Islet precursor cell (in vitro differentiated cells): ENCODE data around the gene PTBP1.
A peak's percentile ranks its signal among the peaks of the same experiment; 100 is the strongest.

Experiments
- DNase-seq: peaks from one replicate; pipeline ENCODE4 v3.0.0-alpha.2; 2018

PTBP1 gene

GRCh38 chr19:798415-799075 lies 1.3 kb downstream of the PTBP1 start:
- no peak for DNase-seq

DNA sequence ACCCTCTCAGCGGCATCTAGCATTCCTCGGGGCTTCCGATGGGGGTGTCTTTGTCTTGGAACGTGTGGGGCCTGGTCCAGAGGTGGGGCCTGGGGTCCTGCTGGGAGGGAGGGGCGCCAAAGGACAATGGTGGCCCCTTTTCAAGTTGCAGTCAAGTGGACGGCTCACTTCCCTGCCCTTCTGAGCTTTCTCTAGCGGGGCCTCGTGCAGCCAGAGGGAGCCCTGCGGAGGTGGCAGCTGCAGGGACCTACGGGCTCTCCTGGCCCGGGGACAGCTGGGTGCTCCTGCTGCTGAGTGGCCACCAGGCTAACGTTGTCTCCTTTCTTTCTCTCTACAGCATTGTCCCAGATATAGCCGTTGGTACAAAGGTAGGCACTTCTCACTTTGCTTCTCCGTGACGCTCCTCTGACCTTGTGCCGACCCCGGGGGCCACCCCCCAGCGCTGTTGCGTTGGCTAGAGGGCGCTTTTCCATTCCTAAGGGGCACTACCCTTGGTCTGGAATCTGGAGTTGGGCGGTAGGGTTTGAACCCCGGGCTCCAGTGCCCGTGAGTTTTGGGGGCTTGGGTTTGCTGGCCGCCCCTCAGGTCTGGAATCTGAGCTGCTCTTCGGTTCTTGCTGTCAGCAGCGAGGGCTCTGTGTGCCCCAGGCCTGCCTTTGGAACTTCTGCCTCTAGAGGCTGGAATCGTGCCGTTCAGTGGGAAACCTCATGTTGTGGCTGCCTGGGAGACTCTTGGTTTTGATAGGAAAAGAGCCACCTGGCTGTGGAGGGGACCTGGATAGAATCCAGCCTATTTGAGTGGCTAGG lies 2.0 kb downstream of the PTBP1 start:
- no peak for DNase-seq

DNA sequence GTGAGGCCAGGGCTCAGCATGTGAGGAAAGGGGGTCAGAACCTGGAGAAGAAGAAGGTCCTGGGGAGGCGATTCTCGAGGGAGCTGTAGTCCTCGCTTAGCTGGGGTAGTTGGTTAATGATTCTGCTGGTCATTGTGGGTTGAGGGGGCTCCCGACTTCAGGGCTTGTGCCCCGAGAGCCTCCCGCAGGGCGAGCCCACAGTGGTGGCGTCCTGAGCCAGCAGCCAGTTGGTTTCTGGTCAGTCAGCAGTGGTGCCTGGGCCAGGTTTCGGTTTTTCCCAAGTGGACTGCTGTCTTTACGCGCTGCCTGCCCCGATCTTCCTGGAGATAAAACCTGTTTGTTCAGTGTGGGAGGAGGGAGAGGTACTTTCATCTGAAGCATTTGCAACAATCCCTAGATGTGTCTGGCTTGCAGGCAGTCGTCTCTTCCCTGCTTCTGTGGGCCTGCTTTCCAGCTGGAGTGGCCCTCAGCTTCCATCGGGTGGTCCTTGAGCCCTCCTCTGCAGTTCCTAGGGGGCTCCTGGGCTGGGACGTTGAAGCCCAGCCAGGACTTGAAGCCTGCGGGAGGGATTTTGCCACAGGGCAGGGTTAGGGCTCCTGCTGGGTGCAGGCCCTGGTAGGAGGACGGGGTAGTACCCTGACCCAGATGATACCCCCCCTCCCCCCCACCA lies 3.2 kb downstream of the PTBP1 start:
- DNase-seq: peak; percentile 82

- peak; percentile 49 for DNase-seq
These were observed 4.0 kb downstream of the PTBP1 start for GRCh38 chr19:801030-801860.

- DNase-seq: peak; percentile 54
These were observed 4.7 kb downstream of the PTBP1 start for GRCh38 chr19:801861-802497.

- no peak for DNase-seq
These were observed 5.3 kb downstream of the PTBP1 start for GRCh38 chr19:802498-803098.

DNA sequence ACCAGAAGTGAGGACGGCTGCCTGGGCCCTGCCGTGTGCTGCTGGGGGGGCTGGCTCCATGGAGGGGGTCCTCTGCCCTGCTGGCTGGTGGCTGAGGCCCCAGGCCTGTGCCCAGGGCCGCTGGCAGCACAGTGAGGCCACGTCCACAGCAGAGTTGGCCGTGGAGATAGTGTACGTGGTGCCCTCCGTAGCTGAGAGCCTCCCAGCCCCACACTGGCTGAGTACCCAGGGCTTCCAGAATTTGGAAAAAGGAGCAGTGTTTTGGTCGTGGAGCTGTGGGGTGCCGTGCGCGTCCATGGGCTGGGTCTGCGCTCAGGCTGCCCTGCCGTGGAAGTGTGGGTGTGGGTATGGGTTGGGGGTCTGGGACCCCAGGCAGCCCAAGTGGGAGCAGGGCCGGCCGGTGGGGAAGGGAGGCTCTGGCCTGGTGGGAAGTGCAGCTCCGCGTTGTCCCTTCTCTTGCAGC lies 5.9 kb downstream of the PTBP1 start:
- no peak for DNase-seq

DNA sequence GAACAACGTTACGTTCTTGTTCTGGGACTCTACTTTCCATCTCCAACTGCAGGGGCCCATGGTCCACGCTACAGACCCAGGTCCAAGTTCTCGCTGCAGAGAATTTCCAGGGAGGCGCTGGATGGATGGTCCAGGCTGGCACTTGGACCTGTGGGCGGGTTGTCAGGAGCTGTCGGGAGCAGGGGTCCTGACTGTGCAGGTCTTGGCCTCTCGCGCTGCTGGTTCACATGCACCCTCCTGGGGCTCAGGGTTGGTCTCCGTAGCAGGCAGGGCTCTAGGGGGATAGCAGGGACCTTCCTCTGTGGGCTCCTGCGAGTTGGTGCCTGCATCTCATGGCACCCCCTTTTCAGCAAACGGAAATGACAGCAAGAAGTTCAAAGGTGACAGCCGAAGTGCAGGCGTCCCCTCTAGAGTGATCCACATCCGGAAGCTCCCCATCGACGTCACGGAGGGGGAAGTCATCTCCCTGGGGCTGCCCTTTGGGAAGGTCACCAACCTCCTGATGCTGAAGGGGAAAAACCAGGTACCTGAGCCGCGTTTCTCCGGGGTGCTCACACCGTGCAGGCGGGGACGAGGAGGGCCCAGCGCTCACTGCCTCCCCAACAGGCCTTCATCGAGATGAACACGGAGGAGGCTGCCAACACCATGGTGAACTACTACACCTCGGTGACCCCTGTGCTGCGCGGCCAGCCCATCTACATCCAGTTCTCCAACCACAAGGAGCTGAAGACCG lies 6.6 kb downstream of the PTBP1 start:
- no peak for DNase-seq

DNA sequence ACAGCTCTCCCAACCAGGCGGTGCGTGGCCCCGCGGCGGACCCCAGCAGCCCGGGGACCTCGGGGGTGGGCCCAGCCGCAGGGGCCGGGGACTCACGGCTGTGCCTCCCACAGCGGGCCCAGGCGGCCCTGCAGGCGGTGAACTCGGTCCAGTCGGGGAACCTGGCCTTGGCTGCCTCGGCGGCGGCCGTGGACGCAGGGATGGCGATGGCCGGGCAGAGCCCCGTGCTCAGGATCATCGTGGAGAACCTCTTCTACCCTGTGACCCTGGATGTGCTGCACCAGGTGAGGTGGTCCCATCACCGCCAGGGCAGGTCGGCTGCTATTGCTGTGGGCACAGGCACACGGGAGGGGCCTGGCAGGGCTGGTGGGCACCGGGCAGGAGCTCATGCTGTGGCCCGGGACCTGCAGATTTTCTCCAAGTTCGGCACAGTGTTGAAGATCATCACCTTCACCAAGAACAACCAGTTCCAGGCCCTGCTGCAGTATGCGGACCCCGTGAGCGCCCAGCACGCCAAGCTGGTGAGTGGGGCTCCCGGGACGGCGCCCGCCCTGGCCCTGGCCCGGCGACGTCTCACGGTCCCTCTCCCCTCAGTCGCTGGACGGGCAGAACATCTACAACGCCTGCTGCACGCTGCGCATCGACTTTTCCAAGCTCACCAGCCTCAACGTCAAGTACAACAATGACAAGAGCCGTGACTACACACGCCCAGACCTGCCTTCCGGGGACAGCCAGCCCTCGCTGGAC lies 7.3 kb downstream of the PTBP1 start:
- no peak for DNase-seq

DNA sequence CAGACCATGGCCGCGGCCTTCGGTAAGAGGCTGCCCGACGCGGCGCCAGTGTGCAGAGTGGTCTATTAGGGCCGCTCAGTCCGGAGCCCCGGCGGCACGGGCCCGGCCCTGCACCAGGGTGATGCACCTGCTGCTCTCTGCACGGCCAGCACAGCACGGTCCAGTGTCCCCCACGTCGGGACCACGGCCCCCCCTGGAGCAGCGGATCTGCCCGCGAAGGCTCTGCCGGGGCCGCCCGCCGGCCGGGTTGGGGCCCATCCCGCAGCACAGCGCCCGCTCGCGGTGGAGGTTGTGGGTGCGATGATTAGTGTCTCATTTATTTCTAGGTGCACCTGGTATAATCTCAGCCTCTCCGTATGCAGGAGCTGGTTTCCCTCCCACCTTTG lies 7.9 kb downstream of the PTBP1 start:
- DNase-seq: no peak

DNA sequence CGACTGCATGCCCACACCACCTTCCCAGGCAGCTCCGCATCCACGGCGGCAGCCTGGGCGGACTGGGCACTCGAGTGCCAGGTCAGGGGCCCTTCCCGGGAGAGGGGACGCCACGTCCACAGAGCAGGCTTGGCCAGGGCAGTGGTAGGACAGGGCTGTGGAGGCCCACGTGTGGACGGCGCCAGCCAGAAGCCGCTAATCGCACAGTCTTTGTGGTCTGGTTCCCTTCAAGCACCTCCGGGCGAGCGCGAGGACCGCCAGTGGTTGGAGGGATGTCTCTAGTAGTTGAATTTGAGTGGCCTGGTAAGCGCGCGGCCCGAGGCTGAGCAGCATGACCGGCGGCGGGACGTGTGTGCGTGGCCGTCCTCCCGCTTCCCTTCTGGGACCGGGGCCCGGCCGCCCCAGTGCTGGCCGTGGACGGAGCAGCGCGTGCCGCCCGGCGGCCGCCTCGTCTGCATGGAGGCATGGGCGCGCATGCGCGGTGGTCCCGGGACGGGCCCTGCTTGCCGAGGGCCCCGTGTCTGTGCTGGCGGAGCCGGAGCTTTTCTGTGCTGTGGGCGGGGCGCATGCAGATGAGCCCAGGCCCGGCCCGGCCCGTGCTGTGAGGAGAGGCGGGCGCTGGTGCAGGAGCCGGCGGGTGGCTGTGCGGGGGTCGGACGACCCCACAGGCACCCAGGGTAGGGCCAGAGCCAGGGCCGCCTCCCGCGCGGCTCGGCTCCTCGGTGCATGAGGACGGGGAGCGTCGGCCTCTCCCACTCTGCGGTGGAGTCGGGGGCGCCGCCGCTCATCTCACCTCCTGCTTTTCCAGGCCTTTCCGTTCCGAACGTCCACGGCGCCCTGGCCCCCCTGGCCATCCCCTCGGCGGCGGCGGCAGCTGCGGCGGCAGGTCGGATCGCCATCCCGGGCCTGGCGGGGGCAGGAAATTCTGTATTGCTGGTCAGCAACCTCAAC lies 8.6 kb downstream of the PTBP1 start:
- no peak for DNase-seq

DNA sequence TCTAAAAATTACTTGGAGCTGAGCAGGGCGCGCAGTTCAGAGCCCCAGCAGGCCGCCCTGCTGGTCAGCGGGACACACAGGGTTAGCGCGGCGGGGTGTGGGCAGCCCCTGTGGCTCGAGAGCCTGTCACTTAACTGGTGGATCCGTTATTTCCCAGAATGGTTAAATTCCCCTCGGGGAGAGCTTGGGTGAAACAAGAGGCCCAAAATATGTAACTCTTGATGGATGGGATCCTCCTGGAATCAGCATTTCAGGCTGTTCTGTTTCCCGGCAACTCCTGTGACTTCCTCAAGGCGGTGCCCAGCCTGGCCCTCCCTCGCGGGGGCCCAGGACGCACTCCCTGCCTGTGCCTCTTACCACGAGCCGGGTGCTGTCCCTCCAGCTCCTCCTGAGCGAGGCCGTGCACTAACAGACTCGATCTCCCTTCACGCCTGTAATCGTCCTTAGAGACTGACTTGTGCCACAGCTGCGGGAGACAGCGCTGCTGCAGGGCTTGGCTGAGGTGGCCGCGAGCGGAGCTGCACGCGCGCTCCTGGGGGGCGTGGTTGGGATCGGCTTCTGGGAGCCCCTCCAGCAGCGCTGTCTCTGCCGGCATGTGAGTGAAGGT lies 9.7 kb downstream of the PTBP1 start:
- no peak for DNase-seq

- DNase-seq: no peak
These were observed 10.6 kb downstream of the PTBP1 start for GRCh38 chr19:807627-808422.

DNA sequence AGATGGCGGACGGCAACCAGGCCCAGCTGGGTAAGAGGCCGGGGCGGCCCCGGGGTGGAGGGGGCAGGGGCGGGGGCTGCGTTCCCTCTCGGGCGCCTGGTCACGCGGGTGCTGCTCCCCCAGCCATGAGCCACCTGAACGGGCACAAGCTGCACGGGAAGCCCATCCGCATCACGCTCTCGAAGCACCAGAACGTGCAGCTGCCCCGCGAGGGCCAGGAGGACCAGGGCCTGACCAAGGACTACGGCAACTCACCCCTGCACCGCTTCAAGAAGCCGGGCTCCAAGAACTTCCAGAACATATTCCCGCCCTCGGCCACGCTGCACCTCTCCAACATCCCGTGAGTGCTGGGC lies 11.1 kb downstream of the PTBP1 start:
- DNase-seq: no peak

GRCh38 chr19:810077-810855 lies 13.0 kb downstream of the PTBP1 start:
- DNase-seq: no peak

DNA sequence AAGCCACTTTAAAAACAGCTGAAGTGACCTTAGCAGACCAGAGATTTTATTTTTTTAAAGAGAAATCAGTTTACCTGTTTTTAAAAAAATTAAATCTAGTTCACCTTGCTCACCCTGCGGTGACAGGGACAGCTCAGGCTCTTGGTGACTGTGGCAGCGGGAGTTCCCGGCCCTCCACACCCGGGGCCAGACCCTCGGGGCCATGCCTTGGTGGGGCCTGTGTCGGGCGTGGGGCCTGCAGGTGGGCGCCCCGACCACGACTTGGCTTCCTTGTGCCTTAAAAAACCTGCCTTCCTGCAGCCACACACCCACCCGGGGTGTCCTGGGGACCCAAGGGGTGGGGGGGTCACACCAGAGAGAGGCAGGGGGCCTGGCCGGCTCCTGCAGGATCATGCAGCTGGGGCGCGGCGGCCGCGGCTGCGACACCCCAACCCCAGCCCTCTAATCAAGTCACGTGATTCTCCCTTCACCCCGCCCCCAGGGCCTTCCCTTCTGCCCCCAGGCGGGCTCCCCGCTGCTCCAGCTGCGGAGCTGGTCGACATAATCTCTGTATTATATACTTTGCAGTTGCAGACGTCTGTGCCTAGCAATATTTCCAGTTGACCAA lies 13.7 kb downstream of the PTBP1 start:
- no peak for DNase-seq

DNA sequence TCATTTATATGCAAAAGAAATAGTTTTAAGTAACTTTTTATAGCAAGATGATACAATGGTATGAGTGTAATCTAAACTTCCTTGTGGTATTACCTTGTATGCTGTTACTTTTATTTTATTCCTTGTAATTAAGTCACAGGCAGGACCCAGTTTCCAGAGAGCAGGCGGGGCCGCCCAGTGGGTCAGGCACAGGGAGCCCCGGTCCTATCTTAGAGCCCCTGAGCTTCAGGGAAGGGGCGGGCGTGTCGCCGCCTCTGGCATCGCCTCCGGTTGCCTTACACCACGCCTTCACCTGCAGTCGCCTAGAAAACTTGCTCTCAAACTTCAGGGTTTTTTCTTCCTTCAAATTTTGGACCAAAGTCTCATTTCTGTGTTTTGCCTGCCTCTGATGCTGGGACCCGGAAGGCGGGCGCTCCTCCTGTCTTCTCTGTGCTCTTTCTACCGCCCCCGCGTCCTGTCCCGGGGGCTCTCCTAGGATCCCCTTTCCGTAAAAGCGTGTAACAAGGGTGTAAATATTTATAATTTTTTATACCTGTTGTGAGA lies 14.3 kb downstream of the PTBP1 start:
- no peak for DNase-seq
